NCI-H446 treated with DMSO at 0.1 percent for 48 hours (cell line): ENCODE measurements around the gene CCDC61.

Experiments
- DNase-seq: peaks from one replicate; lab custom pipeline; 2025; lab: John Stamatoyannopoulos, UW

The CCDC61 gene

DNA sequence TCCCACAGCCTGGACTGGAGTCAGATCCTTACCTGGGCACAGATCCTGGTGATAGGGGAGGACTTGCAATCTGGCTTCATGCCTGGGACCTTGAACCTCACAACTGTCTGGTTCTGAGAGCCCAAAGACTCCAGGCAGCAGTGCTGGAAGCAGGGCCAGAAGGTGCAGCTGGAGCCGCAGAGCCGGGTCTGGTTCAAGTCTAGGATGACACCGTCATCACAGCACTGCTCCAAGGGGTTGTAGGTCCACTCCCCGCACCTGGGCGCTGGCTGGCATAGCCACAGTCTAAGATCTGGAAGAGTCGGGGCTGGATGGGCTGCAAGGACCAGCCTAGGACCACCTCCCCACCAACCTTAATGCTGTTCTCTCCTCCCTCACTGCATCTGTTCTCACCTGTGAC lies 44.9 kb downstream of the CCDC61 start:
- no peak for DNase-seq

DNA sequence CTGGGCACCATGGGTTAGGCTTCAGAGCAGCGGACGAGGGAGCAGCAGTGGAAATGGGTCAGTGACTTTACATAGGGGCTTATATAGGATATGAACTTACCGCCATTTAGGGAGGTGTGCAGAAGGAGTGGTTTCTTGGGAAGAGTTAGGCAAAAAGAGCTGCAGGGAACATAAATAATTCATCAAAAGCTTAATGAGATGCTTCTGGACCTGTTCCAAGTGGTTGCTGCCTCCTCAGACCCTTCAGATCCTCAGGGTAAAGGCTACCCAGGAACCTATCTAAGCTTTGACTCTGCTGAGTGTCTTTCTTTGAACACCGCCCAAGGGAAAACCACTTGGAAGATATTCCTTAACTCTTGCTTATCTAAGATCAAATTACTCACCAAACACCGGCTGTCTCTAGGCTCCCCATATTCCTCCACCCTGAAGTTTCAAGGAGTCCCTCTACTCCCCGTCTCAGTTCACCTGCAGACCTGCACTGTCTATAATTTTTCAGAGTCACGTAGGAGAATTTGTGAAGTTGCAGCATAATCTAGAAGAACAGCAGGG lies 45.8 kb downstream of the CCDC61 start, which contains the start of gene IGFL4:
IGFL4 (minus strand) TSS at position 51 of the 549 bp plus-strand sequence; CDS start at position 11, 40 bp downstream.
- DNase-seq = no peak

DNA sequence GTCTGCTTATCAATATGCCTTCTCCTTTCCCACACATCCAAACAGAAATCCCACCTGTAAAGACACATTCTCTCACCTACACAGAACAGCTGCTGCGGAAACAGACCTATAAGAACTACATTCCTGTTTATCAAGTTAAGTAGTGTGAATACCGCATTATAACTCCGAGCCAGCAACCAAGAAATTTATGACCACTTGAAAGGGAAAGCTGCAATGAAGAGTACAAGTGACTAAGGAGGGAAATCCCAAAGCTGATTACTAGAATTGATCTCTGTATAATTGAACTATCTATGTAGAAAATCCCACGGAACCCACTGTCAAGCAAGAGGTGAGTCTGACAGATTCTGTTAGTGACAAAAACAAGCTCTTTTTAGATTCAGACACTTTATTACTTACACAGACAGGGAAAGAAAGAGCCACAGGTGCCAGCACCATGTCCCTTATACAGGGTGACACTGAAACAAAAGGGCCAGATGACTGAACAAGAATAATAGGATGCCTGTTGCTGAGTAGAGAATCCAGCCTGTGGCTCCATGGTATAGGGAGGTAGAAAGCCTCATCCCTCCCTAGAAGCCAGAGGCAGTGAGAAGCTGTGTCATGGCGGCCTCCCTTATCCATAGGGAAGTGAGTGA lies 47.1 kb downstream of the CCDC61 start:
- no peak for DNase-seq

DNA sequence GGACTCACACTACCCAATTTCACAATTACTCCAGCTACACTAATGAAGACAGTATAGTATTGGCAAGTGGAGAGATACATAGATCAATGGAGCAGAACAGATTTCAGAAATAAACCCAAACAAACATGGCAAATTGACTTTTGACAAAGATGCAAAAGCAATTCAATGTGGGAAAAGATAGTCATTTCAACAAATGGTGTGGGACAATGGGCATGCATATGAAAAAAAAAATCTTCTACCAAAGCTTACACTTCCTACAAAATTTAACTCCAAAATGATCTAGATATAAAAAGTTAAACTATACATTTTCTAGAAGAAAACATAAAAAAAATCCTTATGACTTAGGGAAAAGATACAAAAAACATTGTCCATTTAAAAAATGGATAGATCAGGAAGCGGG lies 48.3 kb downstream of the CCDC61 start:
- DNase-seq = no peak

DNA sequence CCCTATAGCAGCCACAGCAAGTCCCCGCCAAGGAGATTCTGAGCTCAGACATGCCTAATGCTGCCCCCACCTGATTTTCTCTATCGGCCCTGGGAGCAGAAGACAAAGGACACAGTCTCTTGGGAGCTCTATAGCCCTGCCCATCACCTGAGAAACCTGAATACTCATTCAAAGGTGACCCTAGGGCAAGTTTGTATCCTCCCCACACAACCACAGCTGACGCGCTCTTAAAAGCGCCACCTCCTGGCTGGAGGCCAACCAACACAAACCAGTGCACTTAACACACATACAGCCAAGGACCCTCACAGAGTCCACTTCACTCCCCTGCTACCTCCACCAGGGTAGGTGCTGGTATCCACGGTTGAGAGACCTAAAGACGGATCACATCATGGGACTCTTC lies 54.3 kb downstream of the CCDC61 start:
- DNase-seq = no peak

DNA sequence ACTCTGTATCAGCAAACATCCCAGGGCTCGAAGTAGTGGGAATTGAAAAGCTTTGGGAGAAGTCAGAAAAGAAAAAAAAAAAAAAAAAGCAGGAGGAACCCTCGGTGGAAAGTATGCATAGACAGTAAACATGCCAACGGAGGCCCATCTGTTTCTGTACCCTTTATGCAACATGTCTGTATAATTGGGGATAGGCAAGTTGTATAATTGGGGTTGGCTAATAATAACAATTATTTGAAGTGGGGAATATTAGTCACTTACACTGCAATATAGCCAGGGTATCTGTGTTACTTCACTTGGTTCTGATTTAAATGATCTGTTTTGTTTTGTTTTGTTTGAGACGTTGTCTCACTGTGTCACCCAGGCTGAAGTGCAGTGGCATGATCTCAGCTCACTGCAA lies 57.6 kb downstream of the CCDC61 start:
- DNase-seq = no peak

DNA sequence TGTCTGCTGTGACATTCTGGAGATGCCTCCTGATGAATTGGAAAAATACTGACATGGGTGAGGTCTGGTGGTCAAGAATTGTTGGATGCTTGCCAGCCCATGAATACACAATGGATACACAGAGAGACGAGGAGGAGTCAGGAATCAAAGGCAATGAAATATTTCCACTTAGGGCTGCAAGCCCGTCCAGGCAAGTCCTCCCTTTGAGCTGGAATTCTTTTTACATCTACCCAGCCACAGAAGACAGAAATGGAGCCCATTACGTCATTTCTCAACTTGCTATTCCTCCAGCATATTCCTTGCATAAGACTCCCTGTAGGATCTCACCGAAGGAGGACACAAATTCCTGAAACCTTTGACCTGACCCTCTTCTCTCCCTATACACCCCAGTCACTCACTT lies 61.3 kb downstream of the CCDC61 start:
- DNase-seq = no peak

DNA sequence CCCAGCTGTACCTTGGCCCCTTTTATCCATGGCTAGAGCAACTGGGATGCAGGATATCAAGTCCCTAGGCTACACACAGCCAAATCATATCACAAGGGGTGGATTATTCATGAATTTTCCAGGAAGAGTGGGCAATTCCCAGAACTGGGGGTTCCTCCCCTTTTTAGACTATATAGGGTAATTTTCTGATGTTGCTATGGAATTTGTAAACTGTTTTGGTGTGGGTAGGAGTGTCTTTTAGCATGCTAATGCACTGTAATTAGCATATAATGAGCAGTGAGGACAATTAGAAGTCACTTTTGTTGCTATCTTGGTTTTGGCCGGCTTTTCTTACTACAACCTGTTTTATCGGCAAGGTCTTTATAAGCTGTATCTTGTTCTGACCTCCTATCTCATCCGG lies 63.5 kb downstream of the CCDC61 start:
- DNase-seq = no peak

DNA sequence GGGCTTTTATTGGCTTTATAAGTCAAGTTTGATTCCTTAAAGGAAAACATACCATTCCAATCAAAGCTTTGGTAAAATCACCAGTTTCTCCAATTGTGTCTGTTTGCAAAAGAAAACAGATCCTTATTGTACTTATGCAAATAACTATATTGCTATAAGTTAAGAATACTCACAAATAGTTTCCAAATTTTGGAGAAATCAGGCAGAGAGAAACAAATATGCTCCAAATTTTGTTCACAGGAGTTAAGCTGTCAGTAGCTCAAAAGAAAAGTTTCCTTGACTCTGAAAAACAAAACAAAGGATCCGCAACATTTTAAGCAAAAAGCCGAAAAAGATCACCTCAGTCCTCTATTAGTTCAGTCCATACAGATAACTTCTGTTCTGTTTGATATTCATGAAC lies 64.7 kb downstream of the CCDC61 start:
- no peak for DNase-seq

DNA sequence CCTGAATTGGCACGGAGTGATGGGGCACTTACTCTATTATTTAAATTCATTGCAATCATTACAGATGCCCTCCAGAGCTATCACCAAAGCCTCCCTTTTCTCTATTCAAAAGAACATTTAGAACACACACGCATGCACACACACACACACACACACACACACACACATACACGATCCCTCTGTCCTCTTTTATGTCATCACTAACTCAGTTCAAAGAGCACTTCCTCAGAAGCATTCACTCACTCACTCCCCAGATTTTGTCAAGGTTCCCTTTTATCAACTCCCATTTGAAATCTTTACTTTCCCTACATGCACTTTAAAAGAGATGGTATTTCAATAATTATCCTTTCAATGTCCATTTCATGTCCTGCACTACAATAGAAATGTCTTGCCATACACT lies 67.9 kb downstream of the CCDC61 start:
- no peak for DNase-seq

DNA sequence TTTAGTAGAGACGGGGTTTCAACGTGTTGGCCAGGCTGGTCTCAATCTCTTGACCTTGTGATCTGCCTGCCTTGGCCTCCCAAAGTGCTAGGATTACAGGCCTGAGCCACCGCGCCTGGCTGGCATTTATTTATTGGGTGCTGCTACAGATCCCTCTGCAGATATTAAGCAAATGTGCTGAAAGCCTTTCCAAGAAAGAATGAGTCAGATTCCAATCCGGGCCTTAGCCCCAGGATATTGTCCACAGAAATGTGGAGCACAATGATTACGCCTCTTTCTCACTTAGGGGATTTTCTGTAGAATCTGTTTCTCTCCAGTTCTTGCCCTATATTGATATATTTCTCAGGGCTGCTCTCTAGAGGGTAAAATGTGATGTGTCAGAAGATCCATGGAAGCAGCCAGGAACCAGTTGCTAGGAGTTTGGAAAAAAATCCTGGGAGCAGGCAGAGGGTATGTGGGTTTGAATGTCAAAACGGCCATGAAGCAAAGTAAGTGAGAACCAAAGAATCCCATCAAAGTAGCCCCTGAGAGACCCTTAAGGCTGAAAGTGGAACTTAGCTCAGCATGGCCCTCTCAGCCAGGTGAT lies 70.3 kb downstream of the CCDC61 start:
- no peak for DNase-seq

DNA sequence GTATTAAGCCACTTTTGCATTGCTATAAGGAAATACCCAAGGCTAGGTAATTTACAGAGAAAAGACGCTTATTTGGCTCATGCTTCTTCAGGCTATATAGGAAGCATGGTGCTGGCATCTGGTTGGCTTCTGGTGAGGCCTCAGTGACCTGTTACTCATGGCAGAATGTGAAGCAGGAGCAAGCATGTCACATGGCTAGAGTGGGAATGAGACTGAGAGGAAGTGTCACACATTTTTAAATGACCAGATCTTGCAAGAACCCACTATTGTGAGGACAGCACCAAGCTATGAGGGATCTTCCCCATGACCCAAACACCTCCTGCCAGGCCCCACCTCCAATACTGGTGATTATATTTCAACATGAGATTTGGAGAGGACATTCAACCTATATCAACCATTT lies 71.2 kb downstream of the CCDC61 start:
- DNase-seq = no peak

DNA sequence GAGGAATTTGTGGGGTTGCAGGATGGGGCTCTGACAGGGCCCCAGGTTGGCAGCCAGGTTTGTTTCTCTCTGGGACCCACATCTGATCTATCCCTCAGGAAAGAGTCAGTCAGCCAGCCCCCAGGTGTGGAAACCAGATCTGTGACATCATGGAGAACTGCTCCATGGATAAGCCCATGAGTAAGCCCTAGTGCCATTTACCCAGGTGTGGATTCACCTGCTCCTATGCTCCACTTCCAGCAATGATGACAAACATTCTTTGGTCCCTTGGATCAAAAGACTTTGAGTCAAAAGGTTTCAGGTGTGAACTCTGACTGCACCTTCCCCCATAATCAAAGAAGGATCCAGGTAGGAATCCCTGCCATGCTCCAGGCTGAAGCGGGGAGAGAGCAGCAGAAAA lies 72.4 kb downstream of the CCDC61 start:
- DNase-seq = no peak
